ENCODE data around the gene KLK1. TPM values are rescaled to one million over a fixed set of nuclear protein-coding genes. Genes with fewer than 3 reads are reported as not detected.
A peak's percentile ranks its signal among the peaks of the same experiment; 100 is the strongest.

KLK1 gene
- total and polyA plus RNA-seq, 2 donors (not counting 1 experiment from before 2014, with no cell fraction given), result not detected

DNA sequence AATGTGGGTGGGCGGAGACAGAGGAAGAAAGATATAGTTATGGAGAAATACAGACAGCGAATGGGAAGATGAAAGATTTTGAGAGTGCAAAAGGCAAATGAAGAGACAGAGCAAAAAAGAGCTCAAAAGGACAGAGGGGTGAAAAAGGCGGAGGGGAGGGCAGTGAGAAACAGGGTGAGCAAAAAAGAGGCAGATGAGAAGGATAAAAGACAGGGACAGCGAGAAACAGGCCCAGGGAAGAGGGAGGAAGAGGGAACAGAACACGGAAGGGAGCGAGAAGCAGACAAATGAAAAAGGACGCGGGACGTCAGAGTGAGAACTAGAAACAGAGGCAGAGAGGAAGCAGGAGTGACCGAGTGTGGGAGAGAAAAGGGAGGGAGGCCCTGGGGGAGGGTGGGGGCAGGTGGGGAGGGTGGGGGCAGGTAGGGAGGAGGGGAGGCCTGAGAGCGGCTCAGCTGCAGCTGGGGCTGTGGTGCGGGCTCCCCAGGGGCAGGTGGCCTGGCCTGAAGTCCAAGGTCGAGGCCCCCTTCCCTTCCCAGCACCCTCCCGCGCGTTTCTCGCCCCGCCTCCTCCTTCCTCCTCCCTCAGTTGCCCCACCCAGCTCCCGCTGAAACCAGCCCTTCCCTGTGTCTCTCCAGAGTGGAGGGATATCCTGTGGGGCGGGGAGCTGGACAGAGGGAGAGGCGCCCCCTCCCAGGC, 2.9 kb downstream of the KLK1 start:
- H4K20me1 ChIP-seq (ENCODE audit: control insufficient read depth, extremely low read depth, insufficient read depth, low read length), result no peaks in the 10 kb centered on the region
- H3K79me2 ChIP-seq (ENCODE audit: control insufficient read depth, insufficient read depth, low read length), result no peaks in the 10 kb centered on the region
- H3K4me1 ChIP-seq (ENCODE audit: control insufficient read depth, extremely low read depth, insufficient read depth, low read length), result no peaks in the 10 kb centered on the region
- no peaks in the 10 kb centered on the region for H3K36me3 ChIP-seq (ENCODE audit: control insufficient read depth, insufficient read depth, low read length)
- no peak overlapping the region for H3K27ac ChIP-seq (ENCODE audit: insufficient read depth, low read length)
- TF ChIP-seq, protein P1, sequence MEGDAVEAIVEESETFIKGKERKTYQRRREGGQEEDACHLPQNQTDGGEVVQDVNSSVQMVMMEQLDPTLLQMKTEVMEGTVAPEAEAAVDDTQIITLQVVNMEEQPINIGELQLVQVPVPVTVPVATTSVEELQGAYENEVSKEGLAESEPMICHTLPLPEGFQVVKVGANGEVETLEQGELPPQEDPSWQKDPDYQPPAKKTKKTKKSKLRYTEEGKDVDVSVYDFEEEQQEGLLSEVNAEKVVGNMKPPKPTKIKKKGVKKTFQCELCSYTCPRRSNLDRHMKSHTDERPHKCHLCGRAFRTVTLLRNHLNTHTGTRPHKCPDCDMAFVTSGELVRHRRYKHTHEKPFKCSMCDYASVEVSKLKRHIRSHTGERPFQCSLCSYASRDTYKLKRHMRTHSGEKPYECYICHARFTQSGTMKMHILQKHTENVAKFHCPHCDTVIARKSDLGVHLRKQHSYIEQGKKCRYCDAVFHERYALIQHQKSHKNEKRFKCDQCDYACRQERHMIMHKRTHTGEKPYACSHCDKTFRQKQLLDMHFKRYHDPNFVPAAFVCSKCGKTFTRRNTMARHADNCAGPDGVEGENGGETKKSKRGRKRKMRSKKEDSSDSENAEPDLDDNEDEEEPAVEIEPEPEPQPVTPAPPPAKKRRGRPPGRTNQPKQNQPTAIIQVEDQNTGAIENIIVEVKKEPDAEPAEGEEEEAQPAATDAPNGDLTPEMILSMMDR (conservative IDR thresholded peaks at IDR 0.05 in 1 of 2, IDR thresholded peaks at IDR 0.05 in 1 of 2; ENCODE audit: low read depth in 1 of 2, low read length in 2 of 2), result no peak
- peak; percentile 21 for TF ChIP-seq EZH2 (IDR thresholded peaks at IDR 0.05; ENCODE audit: low read length, missing control alignments)
- H3K4me3 ChIP-seq (replicated peaks in 1 of 4; ENCODE audit: control extremely low read depth in 1 of 4, insufficient read depth in 1 of 4, low read depth in 3 of 4, low read length in 4 of 4), result no peak overlapping the region
- H3K9ac ChIP-seq (ENCODE audit: insufficient read depth, low read length), result no peak overlapping the region
- H3K9me3 ChIP-seq (ENCODE audit: control insufficient read depth, insufficient read depth, low read depth, low read length), result no peaks in the 10 kb centered on the region
- no peak for DNase-seq (ENCODE audit: low read depth in 2 of 2)
- H2AFZ ChIP-seq (ENCODE audit: low read length), result no peak overlapping the region
- peaks cover 16% of the 10 kb centered on the region for H3K27me3 ChIP-seq (ENCODE audit: control insufficient read depth, insufficient read depth, low read length)
- no peak overlapping the region for H3K4me2 ChIP-seq (ENCODE audit: extremely low read depth, insufficient read depth, low read length)

DNA sequence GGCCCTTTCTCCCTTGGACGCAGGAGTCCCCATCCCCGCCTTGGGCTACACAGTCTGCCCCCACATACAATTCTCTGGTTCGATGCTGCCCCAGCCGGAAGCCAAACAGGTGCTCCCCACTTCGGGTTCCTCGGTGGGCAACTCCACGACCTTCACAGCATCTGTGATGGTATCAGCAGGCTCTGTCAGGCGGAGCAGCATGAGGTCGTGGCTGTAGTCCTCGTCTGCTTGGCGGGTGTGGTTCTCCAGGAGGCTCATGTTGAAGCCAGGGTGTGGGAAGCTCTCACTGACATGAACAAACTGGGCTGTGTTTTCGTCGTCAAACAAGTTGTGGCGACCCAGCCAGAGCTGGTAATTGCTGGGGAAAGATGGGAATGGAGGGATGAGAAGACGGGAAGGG, 3.5 kb downstream of the KLK1 start:
- Histone ChIP-seq H3K4me2 (ENCODE audit: extremely low read depth, insufficient read depth, low read length) (no peak overlapping the region), H3K9me3 (ENCODE audit: control insufficient read depth, insufficient read depth, low read depth, low read length) (no peaks in the 10 kb centered on the region), H3K4me1 (ENCODE audit: control insufficient read depth, extremely low read depth, insufficient read depth, low read length) (no peaks in the 10 kb centered on the region), H2AFZ (ENCODE audit: low read length) (no peak overlapping the region), H3K36me3 (ENCODE audit: control insufficient read depth, insufficient read depth, low read length) (no peaks in the 10 kb centered on the region), H3K79me2 (ENCODE audit: control insufficient read depth, insufficient read depth, low read length) (no peaks in the 10 kb centered on the region), H3K27me3 (ENCODE audit: control insufficient read depth, insufficient read depth, low read length) (peaks cover 16% of the 10 kb centered on the region), H4K20me1 (ENCODE audit: control insufficient read depth, extremely low read depth, insufficient read depth, low read length) (no peaks in the 10 kb centered on the region), H3K9ac (ENCODE audit: insufficient read depth, low read length) (no peak overlapping the region), H3K27ac (ENCODE audit: insufficient read depth, low read length) (no peak overlapping the region), H3K4me3 (replicated peaks in 1 of 4; ENCODE audit: control extremely low read depth in 1 of 4, insufficient read depth in 1 of 4, low read depth in 3 of 4, low read length in 4 of 4) (no peak overlapping the region)
- no peak for TF ChIP-seq EZH2 (IDR thresholded peaks at IDR 0.05; ENCODE audit: low read length, missing control alignments)
- TF ChIP-seq, protein P1 (conservative IDR thresholded peaks at IDR 0.05 in 1 of 2, IDR thresholded peaks at IDR 0.05 in 1 of 2; ENCODE audit: low read depth in 1 of 2, low read length in 2 of 2), result no peak
- no peak for DNase-seq (ENCODE audit: low read depth in 2 of 2)

DNA sequence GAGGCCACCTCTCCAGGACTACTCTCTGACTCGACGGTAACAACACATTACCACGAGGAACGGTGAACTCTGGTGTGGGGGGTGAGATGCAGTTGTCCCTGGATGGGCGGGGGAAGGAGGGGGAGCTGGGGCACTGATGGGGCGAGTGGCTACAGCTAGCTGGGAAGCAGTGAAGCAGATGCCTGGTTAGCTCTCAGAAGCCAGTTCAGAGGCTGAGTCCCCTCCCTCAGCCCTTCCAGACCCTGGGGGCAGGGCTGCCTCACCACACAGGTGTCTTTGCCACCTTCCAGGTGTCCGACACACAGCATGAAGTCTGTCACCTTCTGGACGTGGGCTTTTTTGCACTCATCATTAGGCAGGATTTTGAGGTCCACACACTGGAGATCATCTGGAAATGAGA, 4.0 kb downstream of the KLK1 start:
- Histone ChIP-seq H2AFZ (ENCODE audit: low read length) (no peak overlapping the region), H3K4me1 (ENCODE audit: control insufficient read depth, extremely low read depth, insufficient read depth, low read length) (no peaks in the 10 kb centered on the region), H4K20me1 (ENCODE audit: control insufficient read depth, extremely low read depth, insufficient read depth, low read length) (no peaks in the 10 kb centered on the region), H3K36me3 (ENCODE audit: control insufficient read depth, insufficient read depth, low read length) (no peaks in the 10 kb centered on the region), H3K27ac (ENCODE audit: insufficient read depth, low read length) (no peak overlapping the region), H3K27me3 (ENCODE audit: control insufficient read depth, insufficient read depth, low read length) (peaks cover 16% of the 10 kb centered on the region), H3K4me3 (replicated peaks in 1 of 4; ENCODE audit: control extremely low read depth in 1 of 4, insufficient read depth in 1 of 4, low read depth in 3 of 4, low read length in 4 of 4) (no peak overlapping the region), H3K9me3 (ENCODE audit: control insufficient read depth, insufficient read depth, low read depth, low read length) (no peaks in the 10 kb centered on the region), H3K4me2 (ENCODE audit: extremely low read depth, insufficient read depth, low read length) (no peak overlapping the region), H3K79me2 (ENCODE audit: control insufficient read depth, insufficient read depth, low read length) (no peaks in the 10 kb centered on the region), H3K9ac (ENCODE audit: insufficient read depth, low read length) (no peak overlapping the region)
- DNase-seq (ENCODE audit: low read depth in 2 of 2), result no peak
- TF ChIP-seq EZH2 (IDR thresholded peaks at IDR 0.05; ENCODE audit: low read length, missing control alignments), result no peak
- TF ChIP-seq, protein P1 (conservative IDR thresholded peaks at IDR 0.05 in 1 of 2, IDR thresholded peaks at IDR 0.05 in 1 of 2; ENCODE audit: low read depth in 1 of 2, low read length in 2 of 2), result no peak
